NCI-H128 (cell line): ENCODE results near the gene ESPNL.

ENCODE experiments used
- DNase-seq: peaks from one replicate; lab custom pipeline; 2025; ENCODE audit not compliant: unreplicated experiment; lab: John Stamatoyannopoulos, UW

ESPNL gene

DNA sequence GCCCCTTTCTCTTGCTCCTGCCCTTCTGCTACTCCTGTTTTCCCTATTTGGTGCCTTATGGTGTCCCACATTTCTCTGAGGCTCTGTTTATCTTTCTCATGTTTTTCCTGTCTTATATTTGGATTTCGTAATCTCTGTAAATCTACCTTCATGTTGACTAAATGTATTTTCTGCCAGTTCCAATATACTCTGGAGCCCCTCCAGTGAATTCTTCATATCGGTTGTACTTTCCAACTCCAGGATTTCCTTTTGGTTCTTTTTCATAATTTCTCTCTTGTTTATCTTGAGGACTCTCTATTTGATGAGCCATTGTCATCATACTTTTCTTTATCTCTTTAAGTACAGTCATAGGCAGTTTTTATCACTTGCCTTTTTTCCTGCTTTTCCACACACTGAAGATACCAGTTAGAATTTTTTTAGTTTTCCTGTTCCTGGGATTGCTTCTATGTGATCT, 20.2 kb upstream of the ESPNL start:
- DNase-seq = no peak

DNA sequence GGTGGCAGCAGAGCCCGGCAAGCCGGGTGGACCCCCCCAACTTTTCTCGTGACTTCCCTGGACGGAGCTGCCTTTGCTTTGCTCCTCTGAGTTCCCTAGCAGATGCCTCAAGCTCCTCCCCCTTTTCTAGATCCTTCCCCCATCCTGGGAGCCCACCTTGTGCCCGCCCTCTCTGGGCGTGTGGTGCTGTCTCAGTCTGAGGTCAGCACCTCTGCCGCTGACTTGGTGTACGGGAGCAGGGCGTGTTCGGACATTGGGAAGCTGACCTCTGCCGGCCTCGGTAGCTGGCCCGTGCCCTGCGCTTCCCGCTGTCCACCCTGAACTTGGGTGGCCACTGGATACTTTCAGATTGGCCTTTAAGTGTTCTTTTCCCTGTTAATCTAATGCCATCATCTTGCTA, 19.6 kb upstream of the ESPNL start:
- DNase-seq = no peak

DNA sequence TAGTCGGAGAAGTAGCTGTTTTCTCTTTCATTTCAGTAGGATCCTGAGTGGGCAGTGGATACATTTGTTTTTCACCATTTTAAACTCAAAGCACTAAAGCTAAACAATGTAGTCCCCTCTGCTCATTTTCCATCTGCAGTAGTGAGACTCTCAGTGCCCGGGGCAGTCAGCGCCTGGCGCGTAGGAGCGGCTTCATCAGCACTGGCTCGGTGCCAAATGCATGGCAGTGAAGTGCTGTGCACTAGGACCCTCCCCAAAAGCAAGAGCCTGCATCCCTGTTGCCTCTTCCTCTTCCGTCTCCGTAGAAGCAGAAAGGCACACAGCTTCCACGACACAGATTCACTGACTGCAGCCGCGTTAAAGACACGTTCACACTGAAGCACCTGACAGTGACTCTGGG, 19.0 kb upstream of the ESPNL start:
- no peak for DNase-seq

DNA sequence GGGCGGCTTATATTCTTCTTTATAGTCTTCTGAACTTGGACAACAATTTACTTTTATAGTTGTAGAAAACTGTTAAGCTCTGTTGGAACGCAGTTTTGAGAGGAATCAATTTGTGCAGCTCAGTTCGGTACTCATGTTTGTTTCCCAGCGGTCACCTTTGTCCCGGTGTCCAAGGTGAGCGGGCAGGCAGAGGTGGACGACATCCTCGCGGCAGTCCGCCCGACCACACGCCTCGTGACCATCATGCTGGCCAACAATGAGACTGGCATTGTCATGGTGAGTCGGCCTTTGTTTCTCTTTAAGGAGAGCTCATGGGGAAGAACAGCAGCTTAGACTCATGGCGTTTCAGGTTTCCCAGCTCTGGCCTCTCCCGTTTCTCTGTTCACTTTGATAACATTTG, 18.6 kb upstream of the ESPNL start:
- DNase-seq = no peak

DNA sequence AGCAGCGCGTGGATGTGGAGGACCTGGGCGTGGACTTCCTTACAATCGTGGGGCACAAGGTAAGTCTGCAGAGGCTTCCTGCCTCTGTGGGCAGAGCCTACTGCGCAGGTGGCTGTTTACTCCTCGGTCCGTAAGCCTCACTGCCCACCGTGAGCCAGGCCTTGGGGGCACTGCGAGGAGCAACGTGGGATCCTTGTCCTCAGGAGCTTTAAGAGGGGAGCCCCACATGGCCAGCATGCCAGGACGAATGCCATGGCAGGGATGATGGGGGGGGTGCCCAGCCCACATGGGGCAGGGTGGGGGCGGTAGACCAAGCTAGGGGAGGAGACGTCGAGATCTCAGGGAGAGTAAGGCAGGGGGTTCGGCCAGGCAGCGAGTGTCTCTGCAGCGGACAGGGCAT, 18.0 kb upstream of the ESPNL start:
- DNase-seq = no peak

DNA sequence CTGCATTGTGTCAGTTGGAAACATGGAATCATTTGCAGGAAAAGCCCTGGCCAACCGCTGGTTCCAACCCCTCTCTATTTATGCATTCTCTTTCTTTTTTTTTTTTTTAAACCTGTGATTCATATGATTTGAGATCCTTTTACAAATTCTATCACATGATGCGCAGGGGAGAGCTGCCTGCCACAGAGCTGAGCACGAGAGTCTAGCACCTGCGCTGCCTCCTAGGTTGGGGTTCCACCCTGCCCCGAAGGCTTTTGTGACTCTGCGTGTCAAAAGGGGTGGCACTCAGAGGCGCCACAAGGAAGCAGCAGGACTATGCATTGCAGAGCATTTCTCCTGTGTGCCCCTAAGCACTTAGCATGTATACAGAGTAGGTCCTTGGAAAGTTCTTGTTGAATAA, 17.3 kb upstream of the ESPNL start:
- DNase-seq = no peak

DNA sequence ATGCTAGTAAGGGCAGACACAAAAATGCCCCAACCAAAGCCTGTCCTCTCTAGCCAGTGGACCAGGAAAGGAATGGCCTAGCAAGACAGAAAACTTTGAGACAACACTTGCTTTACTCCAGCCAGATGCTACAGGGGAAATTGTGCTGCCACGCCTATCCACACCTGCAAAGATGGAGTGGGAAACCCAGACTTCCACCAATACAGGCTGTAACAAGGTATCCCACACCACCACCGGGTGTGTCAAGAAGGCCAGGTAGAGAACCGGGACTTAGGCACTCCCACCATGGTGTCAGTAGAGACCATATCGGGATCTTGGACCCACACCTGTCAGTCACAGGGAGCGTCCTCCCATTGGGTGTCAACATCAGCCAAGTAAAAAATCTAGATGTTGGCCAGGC, 16.2 kb upstream of the ESPNL start:
- DNase-seq = no peak

DNA sequence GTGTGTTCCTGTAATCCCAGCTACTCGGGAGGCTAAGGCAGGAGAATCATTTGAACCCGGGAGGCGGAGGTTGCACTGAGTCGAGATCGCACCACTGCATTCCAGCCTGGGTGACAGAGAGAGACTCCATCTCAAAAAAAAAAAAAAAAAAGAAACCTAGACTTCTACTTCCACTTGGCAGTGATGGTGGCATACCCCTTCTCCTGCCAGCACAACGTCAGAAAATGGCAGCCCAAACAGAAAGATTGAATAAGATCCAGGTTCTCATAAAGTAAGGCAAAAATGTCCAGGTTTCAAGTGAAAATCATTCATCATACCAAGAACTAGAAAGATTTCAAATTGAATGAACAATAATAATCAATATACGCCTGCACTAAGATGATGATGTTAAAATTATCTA, 15.4 kb upstream of the ESPNL start:
- DNase-seq = no peak

DNA sequence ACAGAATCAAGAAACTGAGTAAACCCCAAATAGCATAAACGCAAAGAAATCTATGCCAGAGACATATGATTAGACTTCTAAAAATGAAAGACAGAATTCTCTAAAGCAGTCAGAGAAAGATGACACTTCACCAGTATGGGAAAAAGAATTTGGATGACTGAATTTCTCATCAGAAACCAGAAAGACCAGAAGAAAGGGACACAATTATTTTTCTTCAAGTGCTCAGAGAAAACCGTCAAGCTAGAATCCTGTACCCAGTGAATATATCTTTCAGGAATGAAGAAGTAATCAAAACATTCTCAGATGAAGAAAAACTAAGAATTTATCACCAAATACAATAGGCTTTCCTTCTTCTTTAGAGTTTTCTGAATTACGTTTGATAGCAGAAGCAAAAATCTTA, 14.2 kb upstream of the ESPNL start:
- no peak for DNase-seq

DNA sequence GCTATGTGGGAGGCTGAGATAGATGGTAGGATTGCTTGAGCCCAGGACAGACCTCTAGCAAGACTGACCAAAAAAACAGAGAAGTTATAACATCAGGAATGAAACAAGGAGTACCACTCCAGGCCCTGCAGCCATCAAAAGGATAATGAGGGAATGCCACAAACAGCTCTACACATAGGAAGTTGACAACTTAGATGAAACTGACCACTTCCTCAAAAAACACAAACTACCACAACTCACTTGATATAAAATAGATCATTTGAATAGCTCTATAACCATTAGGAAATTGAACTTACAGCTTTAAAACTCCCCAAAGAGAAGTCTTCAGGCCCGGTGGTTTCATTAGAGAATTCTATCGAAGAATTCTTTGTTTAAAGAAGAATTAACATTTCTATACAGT, 12.9 kb upstream of the ESPNL start:
- DNase-seq = no peak

DNA sequence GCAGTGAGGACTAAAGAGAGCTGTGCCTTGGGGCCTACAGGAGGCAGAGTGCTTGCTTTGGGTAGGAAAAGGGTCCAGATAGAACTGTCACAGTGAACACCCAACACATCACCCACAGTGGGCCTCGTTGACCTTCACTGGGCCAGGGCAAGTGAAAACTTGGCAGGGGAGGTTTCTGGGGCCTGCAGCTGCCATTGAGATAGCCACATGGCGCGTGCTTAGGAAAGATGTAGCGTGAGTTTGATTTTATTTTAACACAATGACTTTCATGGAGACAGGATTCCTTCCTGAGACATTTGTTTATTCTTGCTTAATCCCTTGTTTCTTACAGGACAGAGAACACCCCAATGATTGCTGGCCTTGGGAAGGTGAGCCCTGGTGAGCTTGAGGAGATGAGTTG, 9.3 kb upstream of the ESPNL start:
- DNase-seq = no peak

DNA sequence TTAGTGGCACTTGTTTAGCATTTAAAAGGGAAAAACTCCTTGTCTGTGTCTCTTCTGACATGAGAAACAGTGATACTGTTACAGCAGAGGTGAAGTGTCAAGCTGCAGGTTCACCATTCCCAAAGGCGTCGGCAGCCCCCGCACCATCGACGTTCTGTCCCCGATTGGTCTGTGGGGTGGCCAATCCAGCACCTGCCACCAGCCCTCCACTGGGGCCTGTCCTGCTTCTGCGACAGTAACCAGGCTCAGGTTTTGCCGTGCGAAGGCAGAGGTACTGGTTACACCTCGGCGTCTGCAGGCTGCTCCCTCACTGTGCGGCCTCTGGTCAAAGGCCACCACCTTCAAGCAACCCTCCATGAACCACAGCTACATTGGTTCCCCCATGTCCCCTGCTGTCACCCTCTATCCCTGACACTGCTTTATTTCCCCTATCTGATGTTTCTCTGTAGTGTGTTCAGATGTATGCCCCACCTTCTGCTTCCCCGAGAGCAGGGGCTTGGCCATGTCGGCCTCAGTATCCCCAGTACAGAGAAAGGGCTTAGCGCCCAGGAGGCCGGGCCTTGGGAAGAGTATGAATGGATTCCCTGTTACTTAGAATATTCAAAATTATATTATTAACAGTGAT, 8.6 kb upstream of the ESPNL start:
- DNase-seq = no peak

DNA sequence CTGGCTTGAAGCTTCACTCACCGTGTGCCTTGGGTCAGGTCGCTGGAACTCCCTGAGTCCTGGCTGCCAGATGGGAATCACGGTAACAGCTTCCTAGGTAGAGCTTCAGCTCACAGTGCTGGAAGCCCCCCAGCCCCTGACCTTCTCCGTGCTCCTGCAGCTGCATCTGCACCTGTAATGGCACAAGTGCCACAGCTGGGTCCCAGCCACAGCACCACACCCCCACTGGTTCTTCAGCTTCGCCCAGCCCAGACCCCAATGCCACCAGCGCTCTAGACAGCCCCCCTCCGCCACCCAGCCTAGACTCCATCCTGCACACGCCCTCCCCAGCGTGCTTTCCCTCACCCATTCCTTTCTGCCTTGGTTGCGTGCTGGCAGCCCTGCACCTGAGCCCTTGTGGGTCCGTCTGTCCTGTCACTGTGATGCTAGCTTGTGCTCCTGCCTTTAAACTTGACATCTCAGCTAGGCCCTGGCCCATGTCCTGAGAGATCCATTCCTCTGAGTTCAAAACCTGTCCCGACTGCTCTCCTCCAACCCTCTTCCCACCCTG, 7.6 kb upstream of the ESPNL start:
- DNase-seq = no peak

DNA sequence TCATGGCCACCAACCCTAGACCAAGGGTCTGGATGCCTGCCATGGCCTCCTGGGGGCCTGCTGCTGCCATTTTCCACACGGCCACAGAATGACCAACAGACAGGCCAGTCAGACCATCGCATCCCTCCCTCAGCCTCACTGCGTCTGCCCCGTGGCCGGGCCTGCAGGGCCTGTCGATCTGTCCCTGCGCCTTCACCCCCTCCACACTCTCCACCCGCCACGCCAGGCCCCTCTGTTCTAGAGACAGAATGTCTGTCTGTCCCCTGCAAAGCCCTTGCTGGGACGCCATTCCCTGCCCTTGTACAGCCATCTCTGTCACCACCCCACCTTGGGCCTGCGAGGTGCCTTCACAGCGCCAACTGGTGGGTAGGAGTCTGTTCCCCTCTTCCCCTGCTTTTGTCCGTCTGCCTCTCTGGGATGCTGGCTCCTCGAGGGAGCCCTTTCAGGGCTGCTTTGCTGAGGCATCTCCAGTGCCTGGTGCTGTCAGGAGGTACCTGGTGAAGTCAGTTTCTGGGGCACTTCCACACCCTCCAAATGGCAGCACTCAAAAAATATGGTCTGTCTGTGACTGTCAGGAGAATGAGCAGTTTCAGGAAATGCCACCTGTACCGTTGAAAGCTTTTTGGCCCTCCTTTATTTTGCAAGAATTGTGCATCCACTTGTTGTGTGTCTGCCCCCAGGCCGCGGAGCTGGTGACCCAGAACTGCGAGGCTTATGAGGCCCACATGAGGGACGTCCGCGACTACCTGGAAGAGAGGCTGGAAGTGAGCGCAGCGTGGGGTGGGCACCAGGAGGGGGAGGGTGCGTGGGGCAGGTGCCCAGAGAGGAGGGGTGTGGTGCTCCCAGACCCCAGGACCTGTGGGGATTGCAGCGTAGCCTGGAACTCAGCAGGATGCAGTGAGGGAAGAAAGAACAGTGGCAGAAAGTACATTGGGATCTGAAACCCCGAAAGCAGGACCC, 6.7 kb upstream of the ESPNL start:
- no peak for DNase-seq

DNA sequence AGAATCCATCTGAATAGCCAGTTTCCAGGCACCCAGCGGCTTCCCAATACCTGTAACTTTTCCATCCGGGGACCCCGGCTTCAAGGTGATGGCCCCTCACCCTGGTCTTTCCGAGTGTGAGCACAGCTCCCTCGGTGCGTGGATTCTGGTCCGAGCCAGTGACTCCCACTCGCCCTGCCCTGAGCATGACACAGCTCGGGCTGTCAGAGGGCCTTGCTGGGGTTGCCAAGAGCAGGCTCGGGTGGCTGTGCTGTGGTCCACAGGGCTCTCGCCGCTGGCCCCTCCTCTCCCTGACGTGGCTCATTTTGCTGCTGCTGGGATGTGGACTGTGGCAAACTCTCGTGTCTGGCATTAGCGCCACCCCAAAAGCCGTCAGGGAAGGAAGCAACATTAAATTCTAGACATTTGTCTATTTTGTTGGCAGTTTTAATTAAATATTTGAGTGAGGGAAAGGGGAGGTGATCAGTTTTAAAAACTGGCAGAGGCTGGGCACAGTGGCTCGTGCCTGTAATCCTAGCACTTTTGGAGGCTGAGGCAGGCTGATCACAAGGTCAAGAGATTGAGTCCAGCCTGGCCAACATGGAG, 5.6 kb upstream of the ESPNL start:
- no peak for DNase-seq

DNA sequence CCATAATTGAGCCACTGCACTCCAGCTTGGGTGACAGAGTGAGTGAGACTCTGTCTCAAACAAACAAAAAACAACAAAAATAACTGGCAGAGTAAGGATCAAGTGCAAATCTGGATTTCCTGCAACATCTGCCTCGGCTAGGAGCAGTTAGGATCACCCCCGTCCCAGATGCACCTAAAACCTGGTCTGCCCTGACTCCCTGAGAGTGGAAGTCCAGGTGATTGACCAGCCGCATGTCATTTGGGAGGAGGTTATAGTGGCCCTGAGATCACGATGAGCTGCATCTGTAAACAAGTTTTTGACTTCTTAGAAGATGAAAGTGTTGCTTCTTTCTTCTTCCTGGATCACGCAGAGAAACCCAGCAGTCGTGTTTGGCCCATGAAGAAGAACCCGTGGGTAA, 5.0 kb upstream of the ESPNL start:
- DNase-seq = no peak

DNA sequence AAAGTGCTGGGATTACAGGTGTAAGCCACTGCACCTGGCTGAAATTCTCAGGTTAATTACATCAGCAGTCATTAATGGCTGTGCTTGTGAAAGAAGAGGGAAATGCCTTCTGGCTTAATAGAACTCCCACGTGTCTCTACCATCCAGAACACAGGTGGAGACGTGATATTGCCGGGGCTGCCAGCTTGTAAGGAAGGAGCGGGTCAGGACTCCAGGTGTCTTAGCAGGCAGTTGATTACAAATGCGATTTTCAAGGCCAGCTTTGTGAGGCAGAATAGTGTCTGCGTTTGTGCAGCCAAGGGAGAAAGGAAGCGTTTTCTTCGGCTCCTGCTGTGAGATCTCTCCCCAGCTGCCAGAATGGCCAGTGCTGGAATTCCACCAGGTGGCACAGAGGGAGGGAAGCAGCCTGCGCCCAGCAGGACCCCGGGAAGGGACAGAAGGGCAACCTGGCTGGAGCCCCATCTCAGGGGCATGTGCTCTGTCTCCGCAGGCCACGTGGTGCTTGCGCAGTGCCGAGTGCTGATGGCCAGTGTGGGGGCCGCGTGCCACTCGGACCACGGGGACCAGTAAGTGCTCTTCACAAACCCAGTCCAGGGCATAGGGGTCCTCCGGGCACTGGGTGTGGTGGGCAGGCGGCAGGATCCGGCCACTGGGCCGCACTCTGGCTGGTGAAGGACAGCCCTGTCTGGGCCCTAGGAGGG, 3.7 kb upstream of the ESPNL start:
- no peak for DNase-seq

DNA sequence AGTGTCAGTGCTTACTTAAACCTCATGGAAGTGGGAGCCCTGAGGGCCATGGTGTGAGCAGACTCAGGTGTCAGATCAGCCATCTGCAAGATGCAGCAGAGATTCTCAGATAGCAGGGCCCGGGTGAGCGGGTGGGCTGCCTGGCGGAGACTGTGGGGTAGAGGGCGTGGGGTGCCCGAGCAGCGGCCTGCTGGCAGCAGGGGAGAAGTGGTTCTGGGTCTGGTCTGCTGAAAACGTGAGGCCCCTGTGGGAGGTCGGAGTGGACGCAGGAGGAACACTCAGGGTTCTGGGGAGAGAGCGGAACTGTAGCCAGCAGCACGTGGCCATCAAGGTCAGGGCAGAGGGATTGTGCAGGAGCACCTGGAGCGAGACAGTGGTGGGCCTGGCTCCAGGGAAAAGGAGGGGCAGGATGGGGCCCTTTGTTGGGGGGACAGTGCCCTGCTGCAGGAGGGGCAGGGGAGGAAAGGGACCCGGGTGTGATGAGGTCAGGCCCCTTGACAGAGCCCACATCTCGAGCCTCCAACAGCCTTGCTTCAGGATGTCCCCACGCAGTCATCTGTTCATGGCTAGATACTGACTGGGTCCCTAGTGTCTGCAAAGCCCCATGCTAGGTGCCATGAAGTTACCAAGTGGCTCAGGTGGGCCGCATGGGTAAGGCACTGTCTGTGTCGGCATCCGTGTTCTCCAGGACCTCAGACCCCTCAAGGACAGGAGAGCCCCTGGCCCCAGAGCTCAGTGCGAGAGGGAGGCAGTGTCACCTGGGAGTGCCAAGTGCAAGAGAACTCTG, 2.7 kb upstream of the ESPNL start:
- DNase-seq = no peak

DNA sequence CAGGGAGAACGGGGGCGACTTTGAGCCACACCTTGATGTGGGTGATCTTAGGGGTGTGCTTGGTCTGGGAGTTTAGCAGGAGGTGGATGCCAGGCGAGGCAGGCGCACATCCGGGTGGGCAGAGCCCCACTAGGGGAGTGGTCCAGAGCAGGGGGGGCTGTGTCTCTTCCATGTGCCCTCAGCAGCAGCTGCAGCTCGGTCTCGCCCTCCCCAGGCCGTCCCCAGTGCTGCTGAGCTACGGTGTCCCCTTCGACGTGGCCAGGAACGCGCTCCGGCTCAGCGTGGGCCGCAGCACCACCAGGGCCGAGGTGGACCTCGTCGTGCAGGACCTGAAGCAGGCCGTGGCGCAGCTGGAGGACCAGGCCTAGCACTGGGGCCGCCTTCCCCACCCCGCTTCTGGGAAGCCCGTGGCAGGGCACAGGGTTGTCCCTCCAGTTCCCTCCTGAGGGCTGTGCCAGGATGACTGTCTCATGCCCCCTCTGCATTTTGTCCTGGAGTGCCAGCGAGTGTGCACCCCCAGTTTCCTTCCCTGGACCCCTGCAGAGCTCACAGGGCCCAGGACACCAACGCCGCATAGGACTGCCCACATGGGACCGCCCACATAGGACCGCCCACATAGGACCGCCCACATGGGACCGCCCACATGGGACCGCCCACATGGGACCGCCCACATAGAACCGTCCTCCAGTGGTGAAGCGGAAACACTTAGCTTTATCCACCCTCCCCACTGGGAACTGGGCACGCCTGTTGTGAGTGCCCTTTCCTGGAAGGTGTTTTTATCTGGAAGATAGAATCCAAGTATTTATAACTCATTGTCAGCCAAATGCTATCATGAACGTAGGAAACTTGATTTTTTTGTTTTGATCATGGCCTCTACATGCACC, 1.9 kb upstream of the ESPNL start:
- DNase-seq = no peak
